ENCODE data around the gene SLC22A17.
"Not testable (repeated sequence)": the region's sequence is repeated elsewhere in the genome, so short reads cannot be mapped to it uniquely, and the experiment has no call there.

SLC22A17 gene

GRCh38 chr14:23345987-23346692 is 6.5 kb downstream of the SLC22A17 start:
- peaks cover 0 to 7% (median 0%) of the 10 kb centered on the region in 5 donors for H3K27me3 ChIP-seq (ENCODE audit: control insufficient read depth in 5 of 5, insufficient read depth in 4 of 5, low read length in 5 of 5)

GRCh38 chr14:23344481-23344880 is 8.2 kb downstream of the SLC22A17 start:
- no peak overlapping the region for H3K9ac ChIP-seq (ENCODE audit: low read length in 5 of 5)
- no peaks in the 10 kb centered on the region for H3K4me1 ChIP-seq (ENCODE audit: control insufficient read depth in 5 of 5, insufficient read depth in 5 of 5, low read length in 5 of 5)
- no peaks in the 10 kb centered on the region for H3K9me3 ChIP-seq (ENCODE audit: control insufficient read depth in 5 of 5, low read length in 5 of 5)
- no peak overlapping the region for H3K4me3 ChIP-seq (ENCODE audit: low read depth in 1 of 5, low read length in 5 of 5)
- no peaks in the 10 kb centered on the region for H3K36me3 ChIP-seq (ENCODE audit: control insufficient read depth in 5 of 5, insufficient read depth in 5 of 5, low read length in 5 of 5)
- H3K27me3 ChIP-seq (ENCODE audit: control insufficient read depth in 5 of 5, insufficient read depth in 4 of 5, low read length in 5 of 5), result peaks cover 0 to 3% (median 0%) of the 10 kb centered on the region in 5 donors
- H3K27ac ChIP-seq (ENCODE audit: low read depth, low read length), result no peak overlapping the region

More at GRCh38 chr14:23345987-23346692, 6.5 kb downstream of the SLC22A17 start:
- H3K36me3 ChIP-seq (ENCODE audit: control insufficient read depth in 5 of 5, insufficient read depth in 5 of 5, low read length in 5 of 5), result no peaks in the 10 kb centered on the region
- H3K9me3 ChIP-seq (ENCODE audit: control insufficient read depth in 5 of 5, low read length in 5 of 5), result no peaks in the 10 kb centered on the region
- no peak overlapping the region for H3K4me3 ChIP-seq (ENCODE audit: low read depth in 1 of 5, low read length in 5 of 5)
- H3K4me1 ChIP-seq (ENCODE audit: control insufficient read depth in 5 of 5, insufficient read depth in 5 of 5, low read length in 5 of 5), result no peaks in the 10 kb centered on the region
- H3K9ac ChIP-seq (ENCODE audit: low read length in 5 of 5), result no peak overlapping the region
- no peak overlapping the region for H3K27ac ChIP-seq (ENCODE audit: low read depth, low read length)

- Histone ChIP-seq H3K27ac (ENCODE audit: low read depth, low read length) (no peak overlapping the region), H3K4me1 (ENCODE audit: control insufficient read depth in 5 of 5, insufficient read depth in 5 of 5, low read length in 5 of 5) (no peaks in the 10 kb centered on the region), H3K9ac (ENCODE audit: low read length in 5 of 5) (no peak overlapping the region), H3K9me3 (ENCODE audit: control insufficient read depth in 5 of 5, low read length in 5 of 5) (no peaks in the 10 kb centered on the region), H3K4me3 (ENCODE audit: low read depth in 1 of 5, low read length in 5 of 5) (no peak overlapping the region), H3K27me3 (ENCODE audit: control insufficient read depth in 5 of 5, insufficient read depth in 4 of 5, low read length in 5 of 5) (peaks cover 0 to 1% (median 0%) of the 10 kb centered on the region in 5 donors), H3K36me3 (ENCODE audit: control insufficient read depth in 5 of 5, insufficient read depth in 5 of 5, low read length in 5 of 5) (no peaks in the 10 kb centered on the region)
Observed at GRCh38 chr14:23339506-23340268, 13.0 kb downstream of the SLC22A17 start.

GRCh38 chr14:23335623-23336022 is 17.1 kb downstream of the SLC22A17 start:
- no peaks in the 10 kb centered on the region for H3K9me3 ChIP-seq (ENCODE audit: control insufficient read depth in 5 of 5, low read length in 5 of 5)
- no peak overlapping the region for H3K27ac ChIP-seq (ENCODE audit: low read depth, low read length)
- H3K4me3 ChIP-seq (ENCODE audit: low read depth in 1 of 5, low read length in 5 of 5), result no peak overlapping the region
- no peaks in the 10 kb centered on the region for H3K4me1 ChIP-seq (ENCODE audit: control insufficient read depth in 5 of 5, insufficient read depth in 5 of 5, low read length in 5 of 5)
- H3K36me3 ChIP-seq (ENCODE audit: control insufficient read depth in 5 of 5, insufficient read depth in 5 of 5, low read length in 5 of 5), result no peaks in the 10 kb centered on the region
- H3K9ac ChIP-seq (ENCODE audit: low read length in 5 of 5), result no peak overlapping the region
- H3K27me3 ChIP-seq (ENCODE audit: control insufficient read depth in 5 of 5, insufficient read depth in 4 of 5, low read length in 5 of 5), result peaks cover 0 to 3% (median 0%) of the 10 kb centered on the region in 5 donors

- H3K9me3 ChIP-seq (ENCODE audit: control insufficient read depth in 5 of 5, low read length in 5 of 5), result no peaks in the 10 kb centered on the region
- H3K4me1 ChIP-seq (ENCODE audit: control insufficient read depth in 5 of 5, insufficient read depth in 5 of 5, low read length in 5 of 5), result peaks cover 0 to 6% (median 4%) of the 10 kb centered on the region in 5 donors
- H3K4me3 ChIP-seq (ENCODE audit: low read depth in 1 of 5, low read length in 5 of 5), result no peak overlapping the region
- H3K9ac ChIP-seq (ENCODE audit: low read length in 5 of 5), result no peak overlapping the region
- no peaks in the 10 kb centered on the region for H3K27me3 ChIP-seq (ENCODE audit: control insufficient read depth in 5 of 5, insufficient read depth in 4 of 5, low read length in 5 of 5)
- H3K36me3 ChIP-seq (ENCODE audit: control insufficient read depth in 5 of 5, insufficient read depth in 5 of 5, low read length in 5 of 5), result peaks cover 15 to 26% (median 21%) of the 10 kb centered on the region in 5 donors
- no peak overlapping the region for H3K27ac ChIP-seq (ENCODE audit: low read depth, low read length)
Observed at GRCh38 chr14:23327947-23328744, 24.5 kb downstream of the SLC22A17 start.

- Histone ChIP-seq H3K36me3 (ENCODE audit: control insufficient read depth in 5 of 5, insufficient read depth in 5 of 5, low read length in 5 of 5) (peaks cover 15 to 29% (median 24%) of the 10 kb centered on the region in 5 donors), H3K27me3 (ENCODE audit: control insufficient read depth in 5 of 5, insufficient read depth in 4 of 5, low read length in 5 of 5) (no peaks in the 10 kb centered on the region)
Observed at GRCh38 chr14:23326491-23327332, 26.0 kb downstream of the SLC22A17 start.

GRCh38 chr14:23325746-23326145 is 26.9 kb downstream of the SLC22A17 start:
- peaks cover 15 to 29% (median 24%) of the 10 kb centered on the region in 5 donors for H3K36me3 ChIP-seq (ENCODE audit: control insufficient read depth in 5 of 5, insufficient read depth in 5 of 5, low read length in 5 of 5)
- H3K4me1 ChIP-seq (ENCODE audit: control insufficient read depth in 5 of 5, insufficient read depth in 5 of 5, low read length in 5 of 5), result peaks cover 2 to 18% (median 17%) of the 10 kb centered on the region in 5 donors
- not testable (repeated sequence) for H3K27me3 ChIP-seq (ENCODE audit: control insufficient read depth in 5 of 5, insufficient read depth in 4 of 5, low read length in 5 of 5); H3K9ac ChIP-seq (ENCODE audit: low read length in 5 of 5); H3K27ac ChIP-seq (ENCODE audit: low read depth, low read length); H3K4me3 ChIP-seq (ENCODE audit: low read depth in 1 of 5, low read length in 5 of 5); H3K9me3 ChIP-seq (ENCODE audit: control insufficient read depth in 5 of 5, low read length in 5 of 5)

More at GRCh38 chr14:23326491-23327332, 26.0 kb downstream of the SLC22A17 start:
- Histone ChIP-seq H3K4me3 (ENCODE audit: low read depth in 1 of 5, low read length in 5 of 5) (no peak overlapping the region), H3K9me3 (ENCODE audit: control insufficient read depth in 5 of 5, low read length in 5 of 5) (no peaks in the 10 kb centered on the region), H3K4me1 (ENCODE audit: control insufficient read depth in 5 of 5, insufficient read depth in 5 of 5, low read length in 5 of 5) (peaks cover 2 to 17% (median 16%) of the 10 kb centered on the region in 5 donors), H3K9ac (ENCODE audit: low read length in 5 of 5) (no peak overlapping the region), H3K27ac (ENCODE audit: low read depth, low read length) (no peak overlapping the region)

GRCh38 chr14:23324993-23325392 is 27.7 kb downstream of the SLC22A17 start:
- no peak overlapping the region for H3K4me3 ChIP-seq (ENCODE audit: low read depth in 1 of 5, low read length in 5 of 5)
- H3K9me3 ChIP-seq (ENCODE audit: control insufficient read depth in 5 of 5, low read length in 5 of 5), result no peaks in the 10 kb centered on the region
- no peak overlapping the region for H3K9ac ChIP-seq (ENCODE audit: low read length in 5 of 5)
- H3K27ac ChIP-seq (ENCODE audit: low read depth, low read length), result no peak overlapping the region
- H3K36me3 ChIP-seq (ENCODE audit: control insufficient read depth in 5 of 5, insufficient read depth in 5 of 5, low read length in 5 of 5), result peaks cover 15 to 29% (median 24%) of the 10 kb centered on the region in 5 donors
- peaks cover 0 to 2% (median 0%) of the 10 kb centered on the region in 5 donors for H3K27me3 ChIP-seq (ENCODE audit: control insufficient read depth in 5 of 5, insufficient read depth in 4 of 5, low read length in 5 of 5)
- H3K4me1 ChIP-seq (ENCODE audit: control insufficient read depth in 5 of 5, insufficient read depth in 5 of 5, low read length in 5 of 5), result peaks cover 2 to 25% (median 23%) of the 10 kb centered on the region in 5 donors

- no peak overlapping the region for H3K4me3 ChIP-seq (ENCODE audit: low read depth in 1 of 5, low read length in 5 of 5)
- peaks cover 2 to 25% (median 24%) of the 10 kb centered on the region in 5 donors for H3K4me1 ChIP-seq (ENCODE audit: control insufficient read depth in 5 of 5, insufficient read depth in 5 of 5, low read length in 5 of 5)
- H3K9me3 ChIP-seq (ENCODE audit: control insufficient read depth in 5 of 5, low read length in 5 of 5), result no peaks in the 10 kb centered on the region
- no peak overlapping the region for H3K9ac ChIP-seq (ENCODE audit: low read length in 5 of 5)
- peaks cover 15 to 29% (median 24%) of the 10 kb centered on the region in 5 donors for H3K36me3 ChIP-seq (ENCODE audit: control insufficient read depth in 5 of 5, insufficient read depth in 5 of 5, low read length in 5 of 5)
- no peak overlapping the region for H3K27ac ChIP-seq (ENCODE audit: low read depth, low read length)
- H3K27me3 ChIP-seq (ENCODE audit: control insufficient read depth in 5 of 5, insufficient read depth in 4 of 5, low read length in 5 of 5), result peaks cover 0 to 2% (median 0%) of the 10 kb centered on the region in 5 donors
Observed at GRCh38 chr14:23324455-23324846, 28.2 kb downstream of the SLC22A17 start.
